ENCODE measurements around the gene COIL. TPM values are rescaled to one million over a fixed set of nuclear protein-coding genes. Genes with fewer than 3 reads are reported as not detected.
A peak's percentile ranks its signal among the peaks of the same experiment; 100 is the strongest.

The COIL gene
- total RNA-seq, 1 donor from 2014 or later = 14.6 TPM

- H3K4me1 Mint-ChIP-seq (ENCODE audit: unreplicated experiment) = peaks cover 6% of the 10 kb centered on the region
- peaks cover 7% of the 10 kb centered on the region for H3K27me3 Mint-ChIP-seq (ENCODE audit: unreplicated experiment)
- no peaks in the 10 kb centered on the region for H3K9me3 Mint-ChIP-seq (ENCODE audit: unreplicated experiment)
- no peak for TF ChIP-seq CTCF (IDR thresholded peaks at IDR 0.05; ENCODE audit: unreplicated experiment)
- no peak for DNase-seq (ENCODE audit: low spot score)
- no peak overlapping the region for H3K4me3 Mint-ChIP-seq (ENCODE audit: unreplicated experiment)
- H3K36me3 Mint-ChIP-seq (ENCODE audit: low read depth, unreplicated experiment) = no peaks in the 10 kb centered on the region
- H3K27ac Mint-ChIP-seq (ENCODE audit: unreplicated experiment) = no peak overlapping the region
Measured at GRCh38 chr17:56919717-56920116, 41.1 kb downstream of the COIL start.

- Mint-ChIP-seq H3K4me1 (ENCODE audit: unreplicated experiment) (peaks cover 9% of the 10 kb centered on the region), H3K27me3 (ENCODE audit: unreplicated experiment) (peaks cover 11% of the 10 kb centered on the region), H3K9me3 (ENCODE audit: unreplicated experiment) (no peaks in the 10 kb centered on the region), H3K4me3 (ENCODE audit: unreplicated experiment) (no peak overlapping the region), H3K27ac (ENCODE audit: unreplicated experiment) (peak overlapping the region; percentile 4), H3K36me3 (ENCODE audit: low read depth, unreplicated experiment) (no peaks in the 10 kb centered on the region)
- DNase-seq (ENCODE audit: low spot score) = no peak
- no peak for TF ChIP-seq CTCF (IDR thresholded peaks at IDR 0.05; ENCODE audit: unreplicated experiment)
Measured at GRCh38 chr17:56918916-56919315, 41.9 kb downstream of the COIL start.

- Mint-ChIP-seq H3K27ac (ENCODE audit: unreplicated experiment) (no peak overlapping the region), H3K36me3 (ENCODE audit: low read depth, unreplicated experiment) (no peaks in the 10 kb centered on the region), H3K27me3 (ENCODE audit: unreplicated experiment) (peaks cover 11% of the 10 kb centered on the region), H3K4me1 (ENCODE audit: unreplicated experiment) (peaks cover 9% of the 10 kb centered on the region), H3K4me3 (ENCODE audit: unreplicated experiment) (no peak overlapping the region), H3K9me3 (ENCODE audit: unreplicated experiment) (no peaks in the 10 kb centered on the region)
- TF ChIP-seq CTCF (IDR thresholded peaks at IDR 0.05; ENCODE audit: unreplicated experiment) = no peak
- DNase-seq (ENCODE audit: low spot score) = no peak
Measured at GRCh38 chr17:56917559-56918296, 43.1 kb downstream of the COIL start.

GRCh38 chr17:56914581-56915273 lies 46.1 kb downstream of the COIL start:
- Mint-ChIP-seq H3K27me3 (ENCODE audit: unreplicated experiment) (peaks cover 15% of the 10 kb centered on the region), H3K4me1 (ENCODE audit: unreplicated experiment) (peaks cover 12% of the 10 kb centered on the region), H3K36me3 (ENCODE audit: low read depth, unreplicated experiment) (no peaks in the 10 kb centered on the region), H3K9me3 (ENCODE audit: unreplicated experiment) (no peaks in the 10 kb centered on the region), H3K27ac (ENCODE audit: unreplicated experiment) (peak overlapping the region; percentile 50), H3K4me3 (ENCODE audit: unreplicated experiment) (peak overlapping the region; percentile 93)
- DNase-seq (ENCODE audit: low spot score) = no peak
- no peak for TF ChIP-seq CTCF (IDR thresholded peaks at IDR 0.05; ENCODE audit: unreplicated experiment)

Measured in endothelial cell (in vitro differentiated cells).